HG03460 (cell line): ENCODE measurements around the gene ZNF484.
"Not testable (repeated sequence)": the region's sequence is repeated elsewhere in the genome, so short reads cannot be mapped to it uniquely, and the experiment has no call there.

Experiments
- ATAC-seq: cut with Tn5 transposase; IDR thresholded peaks from one replicate; pipeline ENCODE4 v1.9.1; 2021; ENCODE audit not compliant: unreplicated experiment

The ZNF484 gene

DNA sequence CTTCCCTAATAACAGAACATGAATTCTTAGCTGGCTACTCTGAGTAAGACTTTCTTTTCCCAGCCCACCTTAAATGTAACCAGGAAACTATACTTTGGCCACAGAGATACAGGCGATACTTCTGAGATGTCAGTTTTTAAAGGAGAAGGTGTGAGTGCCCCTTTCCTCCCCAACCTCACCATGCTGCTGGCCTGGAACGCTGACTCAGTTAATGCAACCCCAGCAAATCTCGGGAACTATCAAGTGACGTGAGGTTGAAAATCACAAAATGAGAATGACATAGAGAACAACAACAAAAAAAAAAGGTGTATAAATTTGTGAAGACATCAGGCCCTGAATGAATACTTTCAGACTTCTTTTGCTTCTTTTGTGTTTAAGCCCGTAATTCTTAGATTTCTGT, 13.7 kb downstream of the ZNF484 start:
- ATAC-seq: no peak

DNA sequence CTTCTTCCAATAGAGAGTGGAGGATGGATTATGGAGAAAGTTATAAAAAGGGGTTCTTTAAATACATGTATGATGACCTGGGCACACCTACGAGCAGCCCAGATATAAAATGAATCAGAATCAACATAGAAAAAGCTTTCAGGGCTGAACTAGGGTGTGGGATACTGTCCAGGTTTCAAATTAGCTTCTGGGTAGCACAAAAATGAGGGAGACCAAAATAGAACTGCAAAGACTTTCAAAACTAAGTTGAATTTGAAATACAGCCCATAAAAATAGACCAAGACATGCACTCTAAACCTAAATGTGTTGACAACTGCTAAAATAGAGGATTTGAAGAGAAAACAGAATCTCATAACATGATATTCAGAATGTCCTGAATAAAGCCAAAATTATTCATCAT, 17.0 kb downstream of the ZNF484 start:
- ATAC-seq: no peak

DNA sequence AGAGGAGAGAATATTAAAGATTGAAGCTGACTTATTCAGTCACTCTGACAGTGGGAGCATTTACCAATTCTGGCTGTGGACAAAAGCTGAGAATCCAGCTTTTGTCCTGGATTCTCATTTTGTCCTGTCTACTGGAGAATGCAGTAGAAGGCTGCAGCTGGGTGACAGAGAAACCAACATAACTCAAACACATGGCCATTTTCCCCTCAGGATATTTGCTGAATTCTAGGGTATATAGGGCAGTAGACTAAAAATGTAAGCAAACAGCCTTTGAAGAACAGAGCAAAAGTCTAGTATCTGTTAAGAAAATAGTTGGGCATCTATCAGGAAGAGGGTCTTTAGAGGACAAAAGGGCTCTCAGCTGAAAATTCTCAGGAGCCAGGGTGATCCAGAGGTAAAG, 20.6 kb downstream of the ZNF484 start:
- ATAC-seq: no peak

DNA sequence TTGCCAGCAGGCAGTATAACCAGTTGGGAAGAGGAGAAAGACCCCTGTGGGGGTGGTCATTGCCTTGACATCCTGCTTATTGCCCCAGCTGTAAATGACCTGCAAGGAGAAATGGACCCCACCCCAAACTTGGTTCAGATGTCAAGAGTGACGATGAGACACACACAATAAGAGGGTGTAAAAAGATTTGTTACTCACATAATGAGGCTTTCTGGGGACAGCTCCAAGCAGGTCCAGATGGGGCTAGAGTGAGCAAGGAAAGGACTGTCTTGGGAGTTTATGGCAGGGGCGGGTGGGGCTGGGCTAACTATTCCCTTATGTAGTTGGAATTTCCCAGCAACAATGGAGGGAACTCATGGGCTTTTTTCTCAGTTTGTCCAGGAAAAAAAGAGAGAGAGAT, 24.1 kb downstream of the ZNF484 start:
- no peak for ATAC-seq

DNA sequence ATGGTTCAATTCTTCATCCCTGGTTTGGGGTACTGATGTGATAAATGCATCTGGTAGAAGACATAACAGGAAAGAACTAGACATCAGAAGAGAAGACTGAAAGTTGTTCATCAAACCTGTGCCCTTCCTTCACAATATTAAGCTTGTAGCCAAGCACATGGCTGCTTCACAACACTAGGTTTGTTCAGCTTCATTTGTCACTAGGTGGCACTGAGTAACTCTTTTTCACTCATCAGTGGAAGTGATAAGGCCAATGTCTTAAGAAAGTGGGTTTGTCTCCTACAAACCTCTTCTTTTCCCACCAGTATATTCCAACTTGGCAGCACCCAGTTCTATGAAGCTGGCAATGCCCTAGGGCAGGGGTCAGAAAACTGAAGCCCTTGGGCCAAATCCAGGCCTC, 26.9 kb downstream of the ZNF484 start:
- no peak for ATAC-seq

DNA sequence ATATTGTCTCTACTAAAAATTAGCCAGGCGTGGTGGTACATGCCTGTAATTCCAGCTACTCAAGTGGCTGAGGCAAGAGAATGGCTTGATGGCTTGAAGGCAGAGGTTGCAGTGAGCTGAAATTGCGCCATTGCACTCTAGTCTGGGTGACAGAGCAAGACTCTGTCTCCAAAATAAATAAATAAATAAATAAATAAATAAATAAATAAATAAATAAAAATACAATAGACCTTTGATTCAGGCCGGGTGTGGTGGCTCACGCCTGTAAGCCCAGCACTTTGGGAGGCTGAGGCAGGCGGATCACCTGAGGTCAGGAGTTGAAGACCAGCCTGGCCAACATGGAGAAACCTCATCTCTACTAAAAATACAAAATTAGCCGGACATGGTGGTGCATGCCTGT, 29.1 kb downstream of the ZNF484 start:
- not testable (repeated sequence) for ATAC-seq

DNA sequence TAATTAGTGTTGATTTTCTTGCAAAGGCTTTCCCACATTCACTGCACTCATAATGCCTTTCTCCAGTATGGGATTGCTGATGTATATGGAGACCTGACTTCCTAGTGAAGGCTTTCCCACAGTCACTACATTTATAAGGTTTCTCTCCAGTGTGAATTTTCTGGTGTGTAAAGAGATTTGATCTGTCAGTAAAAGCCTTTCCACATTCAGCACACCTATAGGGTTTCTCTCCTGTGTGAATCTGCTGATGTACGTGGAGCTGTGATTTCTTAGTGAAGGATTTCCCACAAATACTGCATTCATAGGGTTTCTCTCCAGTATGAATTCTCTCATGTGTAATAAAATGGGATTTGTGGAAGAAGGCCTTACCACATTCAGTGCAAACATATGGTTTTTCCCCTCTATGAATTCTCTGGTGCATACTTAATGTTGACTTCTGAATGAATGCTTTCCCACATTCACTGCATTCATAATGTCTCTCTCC, 31.1 kb downstream of the ZNF484 start:
- ATAC-seq: no peak

DNA sequence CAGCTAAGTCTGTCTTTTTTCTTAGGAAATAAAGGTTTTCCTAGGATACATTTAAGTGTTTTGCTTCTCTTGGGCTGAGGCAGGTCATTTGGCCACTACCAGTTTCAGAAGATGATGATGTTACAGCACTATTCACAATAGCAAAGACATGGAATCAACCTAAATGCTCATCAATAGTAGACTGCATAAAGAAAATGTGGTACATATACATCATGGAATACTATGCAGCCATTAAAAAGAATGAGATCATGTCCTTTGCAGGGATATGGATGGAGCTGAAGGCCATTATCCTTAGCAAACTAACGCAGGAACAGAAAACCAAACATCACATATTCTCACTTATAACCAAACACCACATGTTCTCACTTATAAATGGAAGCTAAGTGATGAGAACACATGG, 39.4 kb downstream of the ZNF484 start:
- not testable (repeated sequence) for ATAC-seq

DNA sequence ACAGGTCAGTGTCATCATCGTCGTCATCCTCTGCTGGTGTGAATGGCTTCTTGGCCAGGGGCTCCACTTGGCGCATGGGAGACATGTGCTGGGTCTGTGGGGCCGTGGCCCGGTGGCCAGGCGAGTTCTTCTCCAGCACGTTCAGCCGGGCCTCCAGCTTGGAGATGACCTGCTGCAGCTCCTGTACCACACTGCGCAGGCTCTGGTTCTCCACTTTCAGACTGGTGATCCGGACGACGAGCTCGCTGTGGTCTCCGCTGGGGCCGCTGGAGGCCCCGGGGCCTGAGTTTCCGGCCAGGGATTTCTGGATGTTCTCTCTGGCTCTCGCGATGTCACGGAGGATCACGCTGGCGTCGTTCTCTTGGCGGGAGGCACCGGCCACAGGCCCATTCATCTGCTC, 40.6 kb downstream of the ZNF484 start:
- no peak for ATAC-seq

DNA sequence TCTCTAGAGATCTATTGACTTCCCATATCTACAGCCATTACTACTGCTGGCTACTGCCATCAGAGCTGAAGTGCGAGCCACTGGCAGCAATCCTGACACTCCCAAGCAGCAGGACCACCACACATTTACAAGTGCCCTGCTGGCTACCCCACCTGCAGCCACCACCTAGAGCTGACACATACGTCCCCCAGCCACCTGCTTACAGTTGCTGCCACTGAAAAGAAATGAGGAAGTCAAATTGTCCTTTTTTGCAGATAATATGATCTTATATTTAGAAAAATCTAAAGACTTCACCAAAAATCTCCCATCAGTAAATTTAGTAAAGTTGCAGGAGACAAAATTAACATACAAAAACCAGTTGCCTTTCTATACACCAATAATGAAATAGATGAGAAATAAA, 48.4 kb downstream of the ZNF484 start:
- ATAC-seq: no peak

DNA sequence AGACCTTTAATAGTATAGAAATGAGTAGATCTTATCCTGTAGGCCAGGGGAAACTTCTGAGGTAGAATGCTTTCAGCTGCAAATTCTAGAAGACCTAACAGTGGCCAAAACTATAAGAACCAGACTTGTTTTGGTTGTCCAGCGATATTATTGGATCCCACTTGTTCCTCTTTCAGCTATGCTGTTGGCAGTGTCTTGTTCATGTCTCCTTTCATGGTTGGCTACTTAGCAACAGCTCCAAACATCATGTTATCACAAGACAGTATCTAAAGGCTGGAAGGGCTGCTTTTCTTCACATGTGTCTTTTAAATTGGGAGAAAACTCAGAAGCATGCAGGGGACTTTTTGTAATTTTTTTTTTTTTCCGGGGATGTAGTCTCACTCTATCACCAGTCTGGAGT, 52.8 kb downstream of the ZNF484 start:
- ATAC-seq: not testable (repeated sequence)

DNA sequence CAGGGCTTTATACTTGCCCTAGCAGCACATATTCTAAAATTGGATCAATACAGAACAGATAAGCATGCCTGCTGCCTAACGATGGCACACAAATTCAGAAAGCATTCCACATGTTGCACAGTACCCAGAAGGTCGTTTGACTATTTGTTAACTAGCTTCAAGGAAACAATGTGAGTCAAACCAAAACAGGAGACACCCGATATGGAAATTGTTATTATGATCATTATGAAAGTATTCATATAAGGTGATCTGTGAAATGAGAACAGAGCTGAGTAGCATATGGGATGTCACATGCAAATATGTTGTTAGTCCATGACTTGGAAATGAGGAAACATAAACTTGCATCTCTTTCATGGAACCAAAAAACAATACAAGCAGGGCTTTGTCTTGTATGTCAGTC, 56.9 kb downstream of the ZNF484 start:
- no peak for ATAC-seq

DNA sequence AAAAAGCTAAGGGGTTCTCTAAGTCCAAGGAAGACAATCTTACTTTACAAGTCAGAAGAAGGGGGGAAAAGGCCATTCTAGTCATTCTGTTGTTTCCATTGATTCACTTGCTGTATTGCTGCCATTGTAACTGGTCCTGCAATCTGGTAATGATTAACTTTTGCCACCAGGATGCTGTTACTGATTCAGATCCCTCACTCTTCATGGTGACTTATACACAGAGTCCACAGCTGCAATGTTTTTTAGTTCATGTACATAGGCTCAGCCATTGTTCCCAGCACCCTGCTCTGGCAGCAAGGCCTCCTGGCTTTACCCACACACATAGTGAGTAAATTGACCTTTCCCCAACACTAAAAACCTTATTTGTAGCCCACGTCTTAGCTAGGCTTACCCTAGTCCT, 57.9 kb downstream of the ZNF484 start:
- ATAC-seq: not testable (repeated sequence)

DNA sequence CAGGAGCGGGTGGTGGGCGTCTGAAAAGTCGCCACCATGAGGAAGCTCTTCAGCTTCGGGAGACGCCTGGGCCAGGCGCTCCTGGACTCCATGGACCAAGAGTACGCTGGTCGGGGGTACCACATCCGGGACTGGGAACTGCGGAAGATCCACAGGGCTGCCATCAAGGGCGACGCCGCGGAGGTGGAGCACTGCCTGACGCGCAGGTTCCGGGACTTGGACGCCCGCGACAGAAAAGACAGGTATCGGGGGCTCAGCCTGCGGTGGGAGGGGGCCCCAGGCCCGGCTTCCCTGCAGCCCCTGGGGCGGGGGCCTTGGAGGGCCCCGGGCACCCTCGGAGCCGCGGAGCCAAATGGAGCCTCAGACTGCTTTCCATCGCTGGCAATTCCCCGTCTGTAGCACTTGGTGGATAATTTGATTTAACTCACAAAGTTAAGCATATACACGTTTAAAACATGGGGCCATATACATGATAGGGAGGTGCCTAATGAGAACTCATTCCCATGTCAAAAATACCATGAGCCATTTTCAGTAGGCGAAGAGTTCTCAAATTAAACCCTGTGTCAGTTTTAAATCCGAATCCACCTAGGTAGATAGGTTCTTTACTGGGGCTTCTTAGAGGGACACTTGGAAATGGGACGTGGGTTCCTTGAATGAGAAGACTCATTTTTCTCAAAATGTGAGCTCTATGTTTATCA, 68.1 kb downstream of the ZNF484 start:
- not testable (repeated sequence) for ATAC-seq

DNA sequence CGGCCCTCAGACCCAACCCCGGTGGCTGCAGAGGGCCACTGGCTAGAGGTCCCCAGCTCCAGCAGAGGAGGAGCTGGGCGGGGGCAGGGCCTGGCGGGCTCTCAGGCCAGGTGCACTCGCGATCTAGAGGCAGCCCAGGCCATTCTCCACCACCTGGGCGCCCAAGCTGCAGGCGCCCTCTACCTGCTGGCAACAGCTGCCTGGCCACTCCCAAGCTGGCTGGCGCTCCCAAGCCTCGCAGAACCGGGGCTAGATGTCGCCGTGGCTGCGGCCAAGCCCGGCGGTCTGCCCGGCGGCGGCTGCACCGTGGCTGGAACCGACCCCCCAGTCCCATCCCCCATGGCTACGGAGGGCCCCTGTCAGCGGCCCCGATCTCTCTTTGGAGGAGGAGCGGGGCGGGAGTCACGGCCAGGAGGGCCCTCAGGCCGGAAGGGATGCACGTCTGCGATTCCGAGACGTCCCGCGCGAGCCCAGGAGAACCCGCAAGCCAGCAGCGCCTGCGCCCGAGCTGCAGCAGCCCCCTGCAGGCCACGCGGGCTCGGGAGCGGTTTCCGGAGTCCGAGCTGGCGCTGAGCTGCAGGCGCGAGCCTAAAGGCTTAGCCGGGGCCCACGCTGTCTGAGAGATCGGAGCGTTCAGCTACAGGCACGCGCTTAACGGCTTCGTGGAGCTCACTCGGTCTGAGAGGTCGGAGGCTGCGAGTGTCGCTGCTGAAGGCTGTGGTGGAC, 68.9 kb downstream of the ZNF484 start:
- no peak for ATAC-seq

DNA sequence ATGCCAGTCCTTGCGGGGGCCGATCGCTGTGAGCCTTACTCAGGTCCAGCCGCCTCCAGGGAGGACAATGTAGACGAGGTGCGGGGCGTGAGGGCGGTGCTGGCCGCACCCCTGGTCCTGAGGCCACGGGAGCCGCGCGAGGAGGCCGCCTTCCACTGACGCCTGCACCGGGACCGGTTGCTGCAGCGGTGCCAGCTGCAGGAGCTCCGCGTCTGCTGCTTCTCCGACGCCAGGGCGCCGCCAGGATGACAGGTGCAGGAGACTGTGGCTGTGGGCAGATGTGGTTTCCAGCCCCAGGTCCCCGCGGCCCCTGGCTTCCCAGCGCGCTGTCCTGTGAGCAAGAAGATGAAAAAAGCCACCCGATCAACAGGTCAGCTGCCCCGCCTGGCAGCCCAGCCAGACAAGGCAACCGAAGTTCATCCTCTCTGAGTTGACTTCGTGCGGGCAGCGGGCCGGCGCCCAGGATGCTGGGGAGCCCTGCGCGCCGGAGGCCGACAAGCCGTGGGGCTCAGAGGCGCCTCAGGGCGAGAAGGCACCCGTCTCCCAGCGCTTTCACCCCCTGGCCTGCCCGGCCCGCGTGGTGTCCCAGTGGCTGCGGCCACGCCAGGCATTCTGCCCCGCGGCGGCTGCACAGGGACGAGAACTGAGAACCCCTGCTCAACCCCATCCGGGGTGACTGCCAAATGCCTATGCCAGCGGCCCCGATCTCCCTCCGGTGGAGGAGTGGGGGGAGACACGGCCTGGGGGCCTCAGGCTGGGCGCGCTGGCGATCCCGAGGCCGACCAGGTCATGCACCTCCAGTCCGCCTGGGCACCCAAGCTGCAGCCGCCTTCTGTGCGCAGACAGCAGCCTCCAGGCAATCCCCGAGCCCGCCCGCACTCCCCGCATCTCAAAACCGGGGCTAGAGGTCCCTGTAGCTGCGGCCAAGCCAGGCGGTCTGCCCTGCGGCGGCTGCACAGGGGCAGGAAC, 69.8 kb downstream of the ZNF484 start:
- no peak for ATAC-seq

DNA sequence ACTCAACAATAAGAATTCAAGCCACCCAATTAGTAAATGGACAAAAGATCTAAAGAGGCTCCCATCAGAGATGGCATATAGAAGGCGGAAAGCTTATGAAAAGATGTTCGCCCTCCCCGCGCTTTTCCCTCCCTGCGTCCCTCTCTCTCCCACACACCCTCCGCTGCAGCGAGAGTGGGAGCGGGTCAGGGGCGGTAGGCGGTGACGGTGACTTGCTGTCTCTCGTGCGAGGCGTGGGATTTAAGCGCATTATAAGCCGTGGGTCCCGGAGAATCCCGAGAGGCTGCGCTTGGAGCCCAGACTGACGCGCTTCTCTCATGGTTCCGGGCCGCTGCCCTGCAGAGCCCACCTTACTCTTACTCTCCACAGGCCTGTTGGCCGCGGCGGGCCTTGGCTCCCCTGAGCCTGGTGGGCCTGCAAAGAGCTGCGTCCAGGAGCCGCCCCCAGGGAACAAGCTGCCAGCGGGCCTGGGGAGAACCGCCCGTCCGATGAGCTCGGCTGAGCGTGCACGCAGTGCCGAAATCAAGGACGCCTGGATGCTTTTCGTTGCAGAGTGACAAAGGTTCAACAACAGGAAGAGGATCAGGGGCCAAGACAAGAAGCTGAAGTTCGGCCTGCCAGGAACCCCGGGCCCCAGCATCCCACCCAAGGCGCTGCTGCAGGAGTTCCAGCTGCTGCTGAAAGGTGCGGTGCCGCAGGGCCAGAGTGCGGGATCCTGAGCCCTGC, 70.6 kb downstream of the ZNF484 start:
- no peak for ATAC-seq

DNA sequence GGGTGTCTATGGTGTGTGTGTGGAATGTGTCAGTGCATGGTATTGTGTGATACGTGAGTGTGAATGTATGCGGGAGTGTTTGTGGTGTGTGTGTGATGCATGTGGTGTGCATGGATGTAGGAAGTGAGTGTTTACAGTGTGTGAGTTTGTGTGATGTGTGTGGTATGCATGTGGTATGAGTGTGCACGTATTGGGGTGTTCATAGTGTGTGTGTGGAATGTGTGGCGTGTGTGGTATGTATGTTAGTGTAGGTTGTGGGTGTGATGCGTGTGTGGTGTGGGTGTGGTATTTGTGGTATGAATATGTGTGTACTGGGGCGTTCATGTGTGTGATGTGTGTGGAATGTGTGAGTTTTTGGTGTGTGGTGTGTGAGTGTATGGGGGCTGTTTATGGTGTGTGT, 73.1 kb downstream of the ZNF484 start:
- no peak for ATAC-seq

DNA sequence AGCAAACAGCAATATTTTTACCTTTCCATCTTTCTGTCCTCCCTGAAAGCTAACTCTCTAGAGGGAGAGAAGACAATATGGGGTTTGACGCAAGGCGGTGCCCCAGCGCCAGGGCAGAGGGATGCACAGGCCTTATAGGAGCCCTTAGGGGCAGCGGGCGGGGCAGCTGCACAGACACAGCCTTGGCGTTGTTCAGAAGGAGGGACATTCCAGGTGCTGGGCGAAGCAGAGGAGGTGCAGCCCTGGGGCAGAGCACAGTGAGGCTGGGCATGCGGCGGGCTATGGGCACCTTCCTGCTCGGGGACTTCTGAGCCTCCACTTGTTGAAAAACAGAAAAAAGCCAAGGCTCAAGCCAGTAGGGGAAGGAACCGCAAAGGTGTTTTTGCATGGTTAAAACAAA, 79.5 kb downstream of the ZNF484 start:
- ATAC-seq: no peak

DNA sequence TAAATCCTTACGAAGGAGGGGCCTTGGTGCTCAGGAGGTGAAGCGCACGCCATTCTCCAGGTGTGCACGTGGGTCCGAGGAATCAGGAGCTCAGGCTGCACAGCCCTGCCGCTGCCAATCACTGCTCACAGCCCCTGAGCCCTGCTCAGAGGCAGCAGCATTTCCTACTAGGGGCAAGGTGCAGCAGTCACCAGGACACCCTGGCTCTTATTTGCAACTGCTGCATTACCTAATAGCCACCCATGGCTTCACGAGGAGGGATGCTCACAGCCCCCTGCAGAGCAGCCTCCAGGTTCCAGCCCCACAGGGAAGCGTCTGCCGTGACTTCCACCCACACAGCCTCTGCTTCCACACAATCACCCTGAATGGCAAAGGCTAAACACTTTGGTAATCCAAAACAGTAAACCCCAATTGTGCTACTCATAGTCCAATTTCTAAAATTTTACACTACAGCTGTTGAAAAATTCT, 81.5 kb downstream of the ZNF484 start:
- ATAC-seq: not testable (repeated sequence)
